KOPT-K1 (cell line): ENCODE measurements around the gene ZNF500.
A peak's percentile ranks its signal among the peaks of the same experiment; 100 is the strongest.

Experiments used
- H3K27ac ChIP-seq: fragments of 200-600 bp; sonication (generic); 2 replicates; pipeline ENCODE4 v1.5.1; 2016; ENCODE audit warnings: antibody characterized with exemption, mild to moderate bottlenecking, low read depth, low read length; ENCODE audit not compliant: poor library complexity, severe bottlenecking
- H3K36me3 ChIP-seq: fragments of 200-600 bp; sonication (generic); 2 replicates; pipeline ENCODE4 v1.5.1; 2017; ENCODE audit warnings: antibody characterized with exemption, mild to moderate bottlenecking, low read length, moderate library complexity; ENCODE audit not compliant: insufficient read depth
- H3K9me3 ChIP-seq: fragments of 200-600 bp; sonication (generic); 2 replicates; pipeline ENCODE4 v1.5.1; 2017; ENCODE audit warnings: antibody characterized with exemption, low read length, mild to moderate bottlenecking; ENCODE audit not compliant: insufficient read depth, poor library complexity, severe bottlenecking

Gene ZNF500

GRCh38 chr16:4767872-4768548, 1.0 kb upstream of the ZNF500 start:
- no peaks in the 10 kb centered on the region for H3K9me3 ChIP-seq
- peaks cover 17% of the 10 kb centered on the region for H3K36me3 ChIP-seq
- peak overlapping the region; percentile 32 for H3K27ac ChIP-seq

- peaks cover 34% of the 10 kb centered on the region for H3K36me3 ChIP-seq
- H3K9me3 ChIP-seq = no peaks in the 10 kb centered on the region
- H3K27ac ChIP-seq = peak overlapping the region; percentile 72
Measured at GRCh38 chr16:4765511-4766474, 1.2 kb downstream of the ZNF500 start.

- Histone ChIP-seq H3K36me3 (peaks cover 54% of the 10 kb centered on the region), H3K27ac (no peak overlapping the region), H3K9me3 (no peaks in the 10 kb centered on the region)
Measured at GRCh38 chr16:4763791-4764190, 3.2 kb downstream of the ZNF500 start.

GRCh38 chr16:4762205-4762604, 4.8 kb downstream of the ZNF500 start:
- peaks cover 64% of the 10 kb centered on the region for H3K36me3 ChIP-seq
- H3K27ac ChIP-seq = no peak overlapping the region
- H3K9me3 ChIP-seq = no peaks in the 10 kb centered on the region

GRCh38 chr16:4760221-4760910, 6.6 kb downstream of the ZNF500 start:
- peaks cover 73% of the 10 kb centered on the region for H3K36me3 ChIP-seq

GRCh38 chr16:4755687-4756086, 11.3 kb downstream of the ZNF500 start:
- H3K36me3 ChIP-seq = peaks cover 81% of the 10 kb centered on the region
- no peaks in the 10 kb centered on the region for H3K9me3 ChIP-seq
- no peak overlapping the region for H3K27ac ChIP-seq

More at GRCh38 chr16:4760221-4760910, 6.6 kb downstream of the ZNF500 start:
- no peaks in the 10 kb centered on the region for H3K9me3 ChIP-seq
- no peak overlapping the region for H3K27ac ChIP-seq

GRCh38 chr16:4754865-4755264, 12.1 kb downstream of the ZNF500 start:
- Histone ChIP-seq H3K27ac (no peak overlapping the region), H3K36me3 (peaks cover 75% of the 10 kb centered on the region), H3K9me3 (no peaks in the 10 kb centered on the region)

- Histone ChIP-seq H3K36me3 (peaks cover 59% of the 10 kb centered on the region), H3K9me3 (no peaks in the 10 kb centered on the region), H3K27ac (no peak overlapping the region)
Measured at GRCh38 chr16:4753227-4753626, 13.7 kb downstream of the ZNF500 start.

- Histone ChIP-seq H3K36me3 (peaks cover 55% of the 10 kb centered on the region), H3K27ac (no peak overlapping the region), H3K9me3 (no peaks in the 10 kb centered on the region)
Measured at GRCh38 chr16:4752351-4753100, 14.4 kb downstream of the ZNF500 start.

- H3K9me3 ChIP-seq = no peaks in the 10 kb centered on the region
- H3K27ac ChIP-seq = no peak overlapping the region
- H3K36me3 ChIP-seq = peaks cover 51% of the 10 kb centered on the region
Measured at GRCh38 chr16:4750896-4751295, 16.1 kb downstream of the ZNF500 start.

GRCh38 chr16:4749700-4750257, 17.2 kb downstream of the ZNF500 start:
- Histone ChIP-seq H3K27ac (no peak overlapping the region), H3K36me3 (peaks cover 40% of the 10 kb centered on the region)

GRCh38 chr16:4748682-4749411, 18.1 kb downstream of the ZNF500 start:
- Histone ChIP-seq H3K9me3 (no peaks in the 10 kb centered on the region), H3K27ac (peak overlapping the region; percentile 44), H3K36me3 (peaks cover 34% of the 10 kb centered on the region)

More at GRCh38 chr16:4749700-4750257, 17.2 kb downstream of the ZNF500 start:
- H3K9me3 ChIP-seq = no peaks in the 10 kb centered on the region

- no peaks in the 10 kb centered on the region for H3K9me3 ChIP-seq
- H3K36me3 ChIP-seq = peaks cover 27% of the 10 kb centered on the region
- peak overlapping the region; percentile 44 for H3K27ac ChIP-seq
Measured at GRCh38 chr16:4747906-4748681, 18.9 kb downstream of the ZNF500 start.
